RWPE2 (cell line): ENCODE data around the gene KIAA0930.

Experiments
- ATAC-seq: fragments of 200-7000 bp; cut with Tn5 transposase; 3 replicates; pipeline ENCODE4 v1.9.1; 2021; ENCODE audit warnings: low read depth
- DNase-seq: peaks from one replicate; pipeline ENCODE4 v3.0.0-alpha.2; 2020; ENCODE audit warnings: low spot score
- H3K27ac ChIP-seq: fragments of 450-650 bp; 2 replicates; pipeline ENCODE4 v1.5.1; 2017; ENCODE audit warnings: mild to moderate bottlenecking; ENCODE audit not compliant: poor library complexity, severe bottlenecking
- H3K27me3 ChIP-seq: fragments of 250-450 bp; sonication (Bioruptor Pico); 2 replicates; pipeline ENCODE4 v1.5.1; 2021; ENCODE audit warnings: mild to moderate bottlenecking, moderate library complexity; ENCODE audit not compliant: insufficient read depth, poor library complexity, severe bottlenecking
- H3K36me3 ChIP-seq: fragments of 250-450 bp; sonication (Bioruptor Pico); 2 replicates; pipeline ENCODE4 v1.5.1; 2020; ENCODE audit warnings: low read depth, mild to moderate bottlenecking, moderate library complexity
- H3K4me1 ChIP-seq: fragments of 250-450 bp; sonication (Bioruptor Pico); 2 replicates; pipeline ENCODE4 v1.5.1; 2021; ENCODE audit warnings: mild to moderate bottlenecking, moderate library complexity; ENCODE audit not compliant: insufficient read depth, poor library complexity, severe bottlenecking
- H3K4me3 ChIP-seq: fragments of 250-450 bp; sonication (Bioruptor Pico); 2 replicates; pipeline ENCODE4 v1.5.1; 2021; ENCODE audit warnings: mild to moderate bottlenecking, moderate library complexity; ENCODE audit not compliant: severe bottlenecking
- H3K9me3 ChIP-seq: fragments of 250-450 bp; sonication (Bioruptor Pico); 2 replicates; pipeline ENCODE4 v1.5.1; 2021; ENCODE audit warnings: mild to moderate bottlenecking, moderate library complexity; ENCODE audit not compliant: severe bottlenecking
- TF ChIP-seq, protein P1 (sequence below): fragments of 450-650 bp; IDR thresholded peaks from one replicate; pipeline ENCODE4 v1.5.1; 2017; ENCODE audit warnings: mild to moderate bottlenecking, moderate library complexity; ENCODE audit not compliant: poor library complexity, severe bottlenecking

Gene KIAA0930

DNA sequence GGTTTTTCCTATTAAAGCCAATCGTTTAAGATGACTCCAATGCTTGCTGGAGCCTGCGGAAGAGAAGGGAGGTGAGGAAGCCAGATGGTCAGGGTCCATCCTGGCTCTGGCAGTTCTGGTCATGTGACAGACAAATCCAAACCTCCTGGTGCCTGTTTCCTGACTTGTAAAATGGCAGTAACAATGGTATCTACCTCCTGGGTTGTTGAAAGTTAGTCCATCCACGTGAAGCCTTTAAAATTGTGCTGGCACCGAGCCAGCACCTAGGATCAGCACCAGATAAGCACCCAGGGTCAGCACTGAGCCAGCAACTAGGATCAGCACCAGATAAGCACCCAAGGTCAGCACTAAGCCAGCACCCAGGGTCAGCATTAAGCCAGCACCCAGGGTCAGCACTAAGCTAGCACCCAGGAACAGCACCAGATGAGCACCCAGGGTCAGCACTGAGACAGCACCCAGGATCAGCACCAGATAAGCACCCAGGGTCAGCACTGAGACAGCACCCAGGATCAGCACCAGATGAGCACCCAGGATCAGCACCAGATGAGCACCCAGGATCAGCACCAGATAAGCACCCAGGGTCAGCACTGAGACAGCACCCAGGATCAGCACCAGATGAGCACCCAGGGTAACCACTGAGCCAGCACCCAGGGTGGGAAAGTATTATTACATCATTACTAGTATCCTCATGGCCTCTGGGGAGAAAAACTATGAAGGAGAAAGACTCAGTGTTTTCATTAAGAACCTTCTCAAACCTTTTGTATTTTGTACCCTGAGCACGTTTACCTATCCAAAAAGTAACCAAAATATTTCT, 17.2 kb downstream of the KIAA0930 start:
- Histone ChIP-seq H3K27ac (no peak overlapping the region), H3K9me3 (no peaks in the 10 kb centered on the region), H3K4me3 (no peak overlapping the region), H3K27me3 (no peaks in the 10 kb centered on the region), H3K4me1 (no peaks in the 10 kb centered on the region), H3K36me3 (0 out of 2 replicates have a peak, but pooled peaks cover 5% of the 10 kb centered on the region)
- DNase-seq = no peak
- TF ChIP-seq, protein P1, sequence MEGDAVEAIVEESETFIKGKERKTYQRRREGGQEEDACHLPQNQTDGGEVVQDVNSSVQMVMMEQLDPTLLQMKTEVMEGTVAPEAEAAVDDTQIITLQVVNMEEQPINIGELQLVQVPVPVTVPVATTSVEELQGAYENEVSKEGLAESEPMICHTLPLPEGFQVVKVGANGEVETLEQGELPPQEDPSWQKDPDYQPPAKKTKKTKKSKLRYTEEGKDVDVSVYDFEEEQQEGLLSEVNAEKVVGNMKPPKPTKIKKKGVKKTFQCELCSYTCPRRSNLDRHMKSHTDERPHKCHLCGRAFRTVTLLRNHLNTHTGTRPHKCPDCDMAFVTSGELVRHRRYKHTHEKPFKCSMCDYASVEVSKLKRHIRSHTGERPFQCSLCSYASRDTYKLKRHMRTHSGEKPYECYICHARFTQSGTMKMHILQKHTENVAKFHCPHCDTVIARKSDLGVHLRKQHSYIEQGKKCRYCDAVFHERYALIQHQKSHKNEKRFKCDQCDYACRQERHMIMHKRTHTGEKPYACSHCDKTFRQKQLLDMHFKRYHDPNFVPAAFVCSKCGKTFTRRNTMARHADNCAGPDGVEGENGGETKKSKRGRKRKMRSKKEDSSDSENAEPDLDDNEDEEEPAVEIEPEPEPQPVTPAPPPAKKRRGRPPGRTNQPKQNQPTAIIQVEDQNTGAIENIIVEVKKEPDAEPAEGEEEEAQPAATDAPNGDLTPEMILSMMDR = no peak
- ATAC-seq = no peak

DNA sequence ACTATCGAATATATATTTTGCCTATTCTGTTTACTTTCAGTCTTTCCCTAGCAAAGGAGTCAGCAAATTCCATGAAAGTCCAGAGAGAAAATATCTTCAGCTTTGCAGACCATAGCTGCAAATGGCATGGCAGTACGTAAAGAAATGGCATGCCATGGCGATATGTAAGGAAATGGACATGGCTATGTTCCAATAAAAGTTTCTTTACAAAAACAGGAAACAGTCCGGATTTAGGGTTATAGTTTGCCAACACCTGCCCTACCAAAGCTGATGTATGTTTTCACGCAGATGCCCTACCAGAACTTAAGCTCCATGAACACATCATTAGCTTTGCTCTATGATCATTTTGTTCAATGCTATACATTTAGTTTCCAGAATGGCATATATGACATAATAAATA, 19.5 kb downstream of the KIAA0930 start:
- Histone ChIP-seq H3K9me3 (no peaks in the 10 kb centered on the region), H3K4me1 (no peaks in the 10 kb centered on the region), H3K36me3 (no peaks in the 10 kb centered on the region), H3K4me3 (no peak overlapping the region), H3K27ac (no peak overlapping the region), H3K27me3 (no peaks in the 10 kb centered on the region)
- ATAC-seq (no peak), DNase-seq (no peak)
- TF ChIP-seq, protein P1 = no peak

- TF ChIP-seq, protein P1 = no peak
- no peaks in the 10 kb centered on the region for H3K27me3 ChIP-seq
- ATAC-seq = no peak
- H3K36me3 ChIP-seq = no peaks in the 10 kb centered on the region
- no peak for DNase-seq
- no peaks in the 10 kb centered on the region for H3K4me1 ChIP-seq
- no peak overlapping the region for H3K4me3 ChIP-seq
- no peaks in the 10 kb centered on the region for H3K9me3 ChIP-seq
- H3K27ac ChIP-seq = no peak overlapping the region
Observed at GRCh38 chr22:45218976-45219375, 21.7 kb downstream of the KIAA0930 start.

GRCh38 chr22:45217806-45218205, 22.9 kb downstream of the KIAA0930 start:
- ATAC-seq = no peak
- Histone ChIP-seq H3K4me1 (peaks cover 5% of the 10 kb centered on the region), H3K27ac (no peak overlapping the region), H3K36me3 (no peaks in the 10 kb centered on the region), H3K27me3 (no peaks in the 10 kb centered on the region), H3K9me3 (no peaks in the 10 kb centered on the region), H3K4me3 (no peak overlapping the region)
- no peak for DNase-seq
- TF ChIP-seq, protein P1 = no peak

DNA sequence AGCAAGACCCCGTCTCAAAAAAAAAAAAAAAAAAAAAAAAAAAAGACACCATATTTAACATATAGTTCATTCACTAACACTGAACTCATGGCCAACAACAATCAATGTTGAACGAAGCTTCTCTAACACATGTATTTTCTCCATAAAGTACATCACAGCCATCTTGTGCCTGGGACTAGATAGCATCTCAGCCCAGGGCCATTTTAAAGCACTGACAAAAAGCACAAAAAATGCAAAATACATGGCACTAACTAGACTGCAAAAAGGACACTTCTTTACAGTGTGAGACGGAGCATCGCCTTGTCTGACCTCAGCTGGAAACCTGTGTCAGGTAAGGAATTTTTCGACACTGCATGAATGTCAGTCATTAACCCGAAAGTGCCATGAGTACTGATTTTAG, 23.3 kb downstream of the KIAA0930 start:
- H3K4me1 ChIP-seq = peaks cover 8% of the 10 kb centered on the region
- no peak for DNase-seq
- TF ChIP-seq, protein P1 = no peak
- no peaks in the 10 kb centered on the region for H3K27me3 ChIP-seq
- H3K36me3 ChIP-seq = no peaks in the 10 kb centered on the region
- no peak overlapping the region for H3K27ac ChIP-seq
- H3K9me3 ChIP-seq = no peaks in the 10 kb centered on the region
- no peak for ATAC-seq
- no peak overlapping the region for H3K4me3 ChIP-seq
